Large intestine (tissue), 3 donors: ENCODE measurements around the gene CDC45. TPM values are rescaled to one million over a fixed set of nuclear protein-coding genes. Genes with fewer than 3 reads are reported as not detected.

Source experiments
- DNase-seq, 2 donors: peaks; one replicate each; pipeline versions ENCODE4 v3.0.0 to v3.0.0-alpha.2; 2013
- H3K27ac ChIP-seq: one replicate; pipeline ENCODE4 v1.5.1; 2013; ENCODE audit warnings: low read length
- H3K27me3 ChIP-seq: 2 replicates; pipeline ENCODE4 v1.6.1; 2013; ENCODE audit warnings: low read length; ENCODE audit not compliant: control insufficient read depth, insufficient read depth
- H3K36me3 ChIP-seq: 2 replicates; pipeline ENCODE4 v1.6.1; 2013; ENCODE audit warnings: low read length; ENCODE audit not compliant: control insufficient read depth, insufficient read depth
- H3K4me1 ChIP-seq: one replicate; pipeline ENCODE4 v1.6.1; 2013; ENCODE audit warnings: low read length; ENCODE audit not compliant: control insufficient read depth, insufficient read depth
- H3K4me3 ChIP-seq: one replicate; pipeline ENCODE4 v1.5.1; 2013; ENCODE audit warnings: low read length
- H3K9me3 ChIP-seq: one replicate; pipeline ENCODE4 v1.6.1; 2013; ENCODE audit warnings: mild to moderate bottlenecking, low read depth, low read length, moderate library complexity; ENCODE audit not compliant: control insufficient read depth
- WGBS: methylation state at CpG from one replicate; pipeline ENCODE4 v1.1.5; 2013; ENCODE audit warnings: low lambda C conversion rate; ENCODE audit not compliant: insufficient coverage; 5-methylcytosine and 5-hydroxymethylcytosine counted together
- polyA plus RNA-seq: library from polyadenylated mRNA; unstranded; fragments of 120-200 nt; gene quantifications from one replicate; pipeline ENCODE4 v1.2.1, GENCODE V29; 2013

Gene CDC45
- polyA plus RNA-seq, 1 donor = 8.7 TPM

DNA sequence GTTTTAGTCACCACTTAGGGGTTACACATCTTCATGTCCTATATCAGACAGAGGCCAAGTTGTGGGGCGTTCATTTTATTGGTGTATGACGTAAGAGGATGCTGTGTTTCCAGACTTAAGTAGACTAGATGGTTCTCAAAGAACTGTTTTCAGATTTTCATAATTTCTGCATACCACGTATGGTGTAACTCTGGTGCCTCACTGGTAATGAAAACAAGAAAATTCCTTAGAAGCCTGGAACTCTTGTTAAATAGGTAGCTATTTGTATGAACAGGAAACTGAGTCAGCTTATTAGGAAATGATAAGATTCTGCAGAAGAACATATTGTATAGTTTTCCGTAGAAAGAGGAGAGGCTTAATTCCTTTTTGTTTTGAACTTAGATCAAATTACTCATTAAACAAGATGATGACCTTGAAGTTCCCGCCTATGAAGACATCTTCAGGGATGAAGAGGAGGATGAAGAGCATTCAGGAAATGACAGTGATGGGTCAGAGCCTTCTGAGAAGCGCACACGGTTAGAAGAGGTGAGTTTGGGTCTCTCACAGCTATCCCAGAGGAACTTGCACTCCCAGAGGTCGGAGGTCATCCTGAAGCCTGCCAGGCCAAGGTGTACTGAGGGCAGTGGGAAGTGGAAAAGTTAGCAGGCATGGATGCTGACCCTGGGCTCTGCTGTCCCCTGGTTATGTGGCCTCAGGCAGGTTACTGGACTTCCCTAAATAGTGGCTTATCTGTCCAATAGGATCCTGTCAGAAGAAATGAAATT lies 3.9 kb downstream of the CDC45 start:
- WGBS = 100% methylated on average over 1 of the region's 8 CpGs
- H3K4me3 ChIP-seq = no peak overlapping the region
- no peak for DNase-seq
- no peak overlapping the region for H3K27ac ChIP-seq
- no peaks in the 10 kb centered on the region for H3K9me3 ChIP-seq
- H3K36me3 ChIP-seq = peaks cover 7% of the 10 kb centered on the region
- H3K4me1 ChIP-seq = no peaks in the 10 kb centered on the region
- H3K27me3 ChIP-seq = no peaks in the 10 kb centered on the region

DNA sequence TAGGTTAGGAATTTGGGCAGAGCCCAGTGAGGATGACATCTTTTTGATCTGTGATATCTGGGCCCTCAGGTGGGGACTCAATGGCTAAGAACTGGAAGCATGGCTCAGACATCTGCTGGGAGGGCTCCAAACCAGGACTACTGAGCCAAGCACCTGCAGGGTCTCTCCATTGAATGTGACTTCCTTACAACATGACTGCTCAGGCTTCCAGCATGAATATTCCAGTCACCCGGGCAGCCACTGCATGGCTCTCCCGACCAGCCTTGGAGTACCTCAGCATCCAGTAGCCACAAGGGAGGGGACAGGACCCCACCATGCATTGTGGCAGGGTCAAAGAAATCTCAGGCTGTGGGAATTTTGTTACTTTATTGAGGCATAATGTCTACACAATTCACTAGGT lies 8.6 kb downstream of the CDC45 start:
- Histone ChIP-seq H3K4me1 (no peaks in the 10 kb centered on the region), H3K4me3 (no peak overlapping the region), H3K27ac (no peak overlapping the region), H3K27me3 (no peaks in the 10 kb centered on the region), H3K36me3 (peaks cover 7% of the 10 kb centered on the region), H3K9me3 (no peaks in the 10 kb centered on the region)
- DNase-seq = no peak
- no CpG with 5 or more reads among the region's 2 CpGs for WGBS

DNA sequence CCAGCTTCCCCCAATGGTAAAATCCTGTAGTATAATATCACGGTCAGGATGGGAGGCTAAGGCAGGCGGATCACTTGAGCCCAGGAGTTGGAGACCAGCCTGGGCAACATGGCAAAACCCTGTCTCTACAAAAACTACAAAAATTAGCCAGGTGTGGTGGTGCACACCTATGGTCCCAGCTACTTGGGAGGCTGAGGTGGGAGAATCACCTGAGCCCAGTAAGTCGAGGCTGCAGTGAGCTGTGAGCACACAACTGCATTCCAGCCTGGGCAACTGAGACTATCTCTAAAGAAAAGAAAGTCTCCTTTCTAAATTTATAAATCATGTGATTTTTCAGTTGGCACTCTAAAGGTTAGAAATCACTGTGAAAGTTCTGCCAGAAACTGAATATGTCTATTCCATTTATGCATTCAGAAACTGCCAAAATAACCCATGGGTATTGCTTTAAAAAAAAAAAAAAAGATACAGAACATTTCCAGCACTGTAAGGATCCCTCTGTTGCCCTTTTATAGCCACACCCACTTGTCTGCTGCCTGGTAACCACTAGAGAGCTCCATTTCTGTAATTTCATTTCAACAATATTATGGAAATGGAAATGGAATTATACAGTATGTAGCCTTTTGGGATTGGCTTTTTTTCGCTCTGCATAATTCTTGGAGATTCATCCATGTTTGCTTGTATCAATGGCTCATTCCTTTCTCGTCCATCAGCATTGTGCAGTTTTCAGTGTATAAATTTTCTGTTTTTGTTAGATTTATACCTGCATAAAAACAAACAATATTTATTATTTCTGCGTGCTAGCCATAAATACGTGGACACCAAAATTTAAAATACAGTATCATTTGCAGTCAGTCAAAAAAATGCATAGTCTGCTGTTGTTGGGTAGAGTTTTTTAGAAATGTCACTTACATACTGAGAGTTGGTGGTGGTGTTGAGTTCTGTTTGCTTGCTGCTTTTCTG lies 9.4 kb downstream of the CDC45 start:
- Histone ChIP-seq H3K4me3 (no peak overlapping the region), H3K36me3 (peaks cover 4% of the 10 kb centered on the region), H3K9me3 (no peaks in the 10 kb centered on the region), H3K4me1 (no peaks in the 10 kb centered on the region), H3K27ac (no peak overlapping the region), H3K27me3 (no peaks in the 10 kb centered on the region)
- peak in 1 of 2 donors; percentile 21 for DNase-seq
- 89% methylated on average over 3 of the region's 7 CpGs for WGBS

DNA sequence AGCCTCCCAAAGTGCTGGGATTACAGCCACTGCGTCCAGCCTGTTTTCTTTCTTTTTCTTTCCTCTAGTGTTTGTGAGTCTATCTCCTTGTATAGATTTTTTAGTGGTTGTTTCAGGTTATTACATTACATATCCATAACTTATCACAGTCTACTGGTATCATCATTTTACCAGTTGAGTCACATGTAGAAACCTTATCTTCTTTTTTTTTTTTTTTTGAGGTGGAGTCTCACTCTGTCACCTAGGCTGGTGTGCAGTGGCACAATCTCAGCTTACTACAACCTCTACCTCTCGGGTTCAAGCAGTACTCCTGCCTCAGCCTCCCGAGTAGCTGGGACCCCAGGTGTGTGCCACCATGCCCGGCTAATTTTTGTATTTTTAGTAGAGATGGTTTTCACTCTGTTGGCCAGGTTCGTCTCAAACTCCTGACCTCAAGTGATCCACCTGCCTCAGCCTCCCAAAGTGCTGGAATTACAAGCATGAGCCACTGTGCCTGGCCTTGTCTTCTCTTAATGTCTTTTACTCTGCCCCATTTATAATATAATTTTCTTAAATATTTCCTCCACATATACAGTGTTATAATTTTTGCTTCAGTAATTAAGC lies 11.0 kb downstream of the CDC45 start:
- Histone ChIP-seq H3K27me3 (no peaks in the 10 kb centered on the region), H3K4me3 (no peak overlapping the region), H3K27ac (no peak overlapping the region), H3K9me3 (no peaks in the 10 kb centered on the region), H3K4me1 (no peaks in the 10 kb centered on the region), H3K36me3 (peaks cover 3% of the 10 kb centered on the region)
- 100% methylated on average over 3 of the region's 5 CpGs for WGBS
- DNase-seq = no peak

DNA sequence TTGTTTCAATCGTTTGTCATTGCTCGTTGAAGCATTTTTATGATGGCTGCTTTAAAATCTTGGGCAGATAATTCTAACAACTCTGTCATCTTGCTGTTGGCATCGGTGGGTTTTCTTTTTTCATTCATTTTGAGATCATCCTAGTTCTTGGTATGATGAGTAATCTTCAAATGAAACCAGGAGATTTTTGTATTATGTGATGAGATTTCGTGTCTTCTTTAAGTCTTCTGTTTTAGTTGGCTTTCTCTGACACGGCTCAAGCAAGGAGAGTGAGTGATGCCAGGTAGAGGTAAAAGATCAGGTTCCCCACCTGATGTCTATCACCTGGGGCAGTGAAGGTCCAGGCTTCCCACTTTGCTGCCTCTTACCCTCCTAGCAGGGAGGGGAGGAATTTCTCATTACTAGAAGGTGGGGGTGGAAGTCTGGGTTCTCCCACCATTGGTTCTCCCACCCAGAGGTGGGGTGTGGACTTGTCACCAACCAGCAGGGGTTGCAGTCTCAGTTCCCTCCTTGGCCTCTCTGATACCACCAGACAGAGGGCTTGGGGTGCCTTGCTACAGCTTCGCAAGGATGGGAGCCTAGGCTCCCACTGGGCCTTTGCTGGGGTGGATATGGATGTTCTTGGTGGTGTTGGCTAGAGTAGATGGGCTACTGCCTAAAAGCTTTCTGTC lies 12.9 kb downstream of the CDC45 start:
- 83% methylated on average over 1 of the region's 6 CpGs for WGBS
- H3K27me3 ChIP-seq = no peaks in the 10 kb centered on the region
- no peak for DNase-seq
- no peak overlapping the region for H3K4me3 ChIP-seq
- no peaks in the 10 kb centered on the region for H3K4me1 ChIP-seq
- peaks cover 3% of the 10 kb centered on the region for H3K36me3 ChIP-seq
- no peak overlapping the region for H3K27ac ChIP-seq
- H3K9me3 ChIP-seq = no peaks in the 10 kb centered on the region

DNA sequence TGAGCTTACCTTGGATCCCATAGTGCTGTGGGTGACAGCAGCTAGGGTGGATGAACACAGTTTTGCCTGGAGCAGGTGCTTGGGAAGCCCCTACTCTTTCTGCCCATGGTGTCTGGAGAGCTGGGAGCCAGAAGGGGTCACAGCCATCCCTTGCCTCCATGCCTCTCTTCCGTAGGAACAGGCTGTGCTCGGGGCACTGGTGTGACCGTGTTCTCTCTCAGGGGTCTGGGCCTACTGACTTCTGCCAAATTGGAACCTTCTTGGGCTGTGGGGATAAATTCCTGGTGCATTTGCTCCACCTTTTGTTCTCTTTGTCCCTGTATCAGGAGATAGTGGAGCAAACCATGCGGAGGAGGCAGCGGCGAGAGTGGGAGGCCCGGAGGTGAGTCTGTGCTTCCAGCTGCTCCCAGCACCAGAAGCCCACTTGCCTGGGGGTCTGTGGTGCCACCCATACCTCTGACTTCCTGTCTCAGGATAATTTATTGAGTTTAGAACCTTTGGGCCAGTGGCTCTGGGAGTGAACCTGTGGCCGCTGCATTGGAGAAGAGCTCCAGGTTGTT lies 14.4 kb downstream of the CDC45 start:
- H3K27ac ChIP-seq = no peak overlapping the region
- H3K9me3 ChIP-seq = no peaks in the 10 kb centered on the region
- H3K4me1 ChIP-seq = no peaks in the 10 kb centered on the region
- peaks cover 3% of the 10 kb centered on the region for H3K36me3 ChIP-seq
- H3K27me3 ChIP-seq = no peaks in the 10 kb centered on the region
- no peak overlapping the region for H3K4me3 ChIP-seq
- no CpG with 5 or more reads among the region's 8 CpGs for WGBS
- DNase-seq = no peak

DNA sequence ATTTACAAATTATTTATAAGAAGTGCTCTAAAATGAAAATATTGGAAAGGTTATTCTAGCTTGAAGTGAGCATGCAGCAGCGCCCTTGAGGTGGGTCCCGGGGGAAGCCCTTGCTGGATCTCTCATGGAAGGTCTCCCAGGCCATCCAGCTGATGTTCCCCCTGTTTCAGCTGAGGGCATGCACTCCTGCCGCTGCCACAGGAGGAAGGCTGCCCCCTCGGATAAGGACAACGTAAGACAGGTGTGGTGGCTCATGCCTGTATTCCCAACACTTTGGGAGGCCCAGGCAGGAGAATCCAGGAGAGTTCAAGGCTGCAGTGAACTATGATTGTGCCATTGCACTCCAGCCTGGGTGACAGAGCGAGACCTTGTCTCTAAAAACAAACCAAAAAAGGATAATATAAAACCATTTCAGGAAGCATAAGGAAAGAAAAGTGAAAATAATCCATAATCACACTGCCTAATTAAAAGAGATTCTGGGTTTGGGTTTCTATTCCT lies 15.0 kb downstream of the CDC45 start:
- no peak for DNase-seq
- H3K27ac ChIP-seq = no peak overlapping the region
- no peaks in the 10 kb centered on the region for H3K4me1 ChIP-seq
- no peaks in the 10 kb centered on the region for H3K9me3 ChIP-seq
- H3K4me3 ChIP-seq = no peak overlapping the region
- peaks cover 3% of the 10 kb centered on the region for H3K36me3 ChIP-seq
- no CpG with 5 or more reads among the region's 6 CpGs for WGBS
- H3K27me3 ChIP-seq = no peaks in the 10 kb centered on the region

DNA sequence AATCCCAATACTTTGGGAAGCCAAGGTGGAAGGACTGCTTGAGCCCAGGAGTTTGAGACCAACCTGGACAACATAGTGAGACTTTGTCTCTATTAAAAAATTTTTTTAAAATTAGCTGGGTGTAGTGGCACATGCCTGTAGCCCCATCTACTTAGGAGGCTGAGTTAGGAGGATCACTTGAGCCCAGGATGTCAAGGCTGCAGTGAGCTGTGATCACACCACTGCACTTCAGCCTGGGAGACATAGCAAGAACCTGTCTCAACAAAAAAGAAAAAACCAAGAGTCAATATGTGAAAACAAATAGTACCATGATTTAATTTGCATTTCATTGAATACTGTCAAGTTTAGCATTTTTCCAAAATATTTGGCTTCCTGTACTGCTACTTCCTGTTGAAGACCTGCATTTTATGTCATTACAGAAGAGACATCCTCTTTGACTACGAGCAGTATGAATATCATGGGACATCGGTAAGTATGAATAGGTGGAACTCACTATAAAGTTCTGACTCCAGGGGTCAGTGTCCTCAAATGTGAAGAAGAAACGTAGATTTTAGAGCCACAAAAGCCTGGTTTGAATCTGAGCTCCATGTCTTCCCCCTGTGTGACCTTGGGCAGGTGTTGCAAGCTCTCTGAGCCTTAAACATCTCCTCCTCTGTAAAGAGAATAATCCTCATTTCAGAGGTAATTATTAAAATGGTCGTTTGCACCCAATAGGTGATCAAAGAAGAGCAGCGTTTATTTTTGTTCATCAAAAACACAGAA lies 16.0 kb downstream of the CDC45 start:
- peaks cover 3% of the 10 kb centered on the region for H3K36me3 ChIP-seq
- H3K9me3 ChIP-seq = no peaks in the 10 kb centered on the region
- no peak overlapping the region for H3K4me3 ChIP-seq
- H3K27ac ChIP-seq = no peak overlapping the region
- WGBS = no CpG with 5 or more reads among the region's 5 CpGs
- no peak for DNase-seq
- no peaks in the 10 kb centered on the region for H3K4me1 ChIP-seq
- no peaks in the 10 kb centered on the region for H3K27me3 ChIP-seq

DNA sequence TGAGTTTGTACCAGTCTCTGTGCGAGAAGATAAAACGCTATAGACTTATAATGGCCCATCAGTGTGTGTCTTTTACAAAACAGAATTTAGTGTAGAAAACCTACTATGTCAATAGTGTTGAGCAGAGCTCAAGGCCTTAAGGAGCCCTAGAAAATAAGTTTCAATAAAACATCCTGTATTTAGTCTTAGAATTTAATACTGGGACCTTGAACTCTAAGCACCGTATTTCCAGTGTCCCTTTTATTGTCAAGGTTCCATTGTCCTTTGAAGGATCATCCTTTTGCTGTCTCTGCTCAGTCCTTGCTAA lies 16.6 kb downstream of the CDC45 start:
- DNase-seq = no peak
- Histone ChIP-seq H3K9me3 (no peaks in the 10 kb centered on the region), H3K27me3 (no peaks in the 10 kb centered on the region), H3K36me3 (peaks cover 3% of the 10 kb centered on the region), H3K4me1 (no peaks in the 10 kb centered on the region), H3K4me3 (no peak overlapping the region), H3K27ac (no peak overlapping the region)
- WGBS = no CpG with 5 or more reads among the region's 3 CpGs
